Endothelial cell (in vitro differentiated cells): ENCODE data around the gene DGCR8. TPM values are rescaled to one million over a fixed set of nuclear protein-coding genes. Genes with fewer than 3 reads are reported as not detected.

Experiments used
- DNase-seq: peaks from one replicate; pipeline ENCODE4 v3.0.0; 2021; ENCODE audit warnings: low spot score
- H3K27ac Mint-ChIP-seq: one replicate; pipeline ENCODE4 v1.8.0; 2021; ENCODE audit warnings: mixed read lengths, inconsistent platforms; ENCODE audit not compliant: unreplicated experiment
- H3K27me3 Mint-ChIP-seq: one replicate; pipeline ENCODE4 v1.8.0; 2021; ENCODE audit warnings: mild to moderate bottlenecking, moderate library complexity, mixed read lengths, inconsistent platforms; ENCODE audit not compliant: unreplicated experiment
- H3K36me3 Mint-ChIP-seq: one replicate; pipeline ENCODE4 v1.8.0; 2021; ENCODE audit warnings: mild to moderate bottlenecking, low read depth, mixed read lengths, inconsistent platforms; ENCODE audit not compliant: unreplicated experiment
- H3K4me1 Mint-ChIP-seq: one replicate; pipeline ENCODE4 v1.8.0; 2021; ENCODE audit warnings: mild to moderate bottlenecking, mixed read lengths, inconsistent platforms; ENCODE audit not compliant: unreplicated experiment
- H3K4me3 Mint-ChIP-seq: one replicate; pipeline ENCODE4 v1.8.0; 2021; ENCODE audit warnings: mild to moderate bottlenecking, mixed read lengths, inconsistent platforms; ENCODE audit not compliant: unreplicated experiment
- H3K9me3 Mint-ChIP-seq: one replicate; pipeline ENCODE4 v1.8.0; 2021; ENCODE audit warnings: mixed read lengths, inconsistent platforms; ENCODE audit not compliant: unreplicated experiment
- total RNA-seq: library from RNA; stranded (reverse); fragmentation: NEBNext Ultra II Directional; extraction: Animal tissue kit (Norgen Biotek cat#: 25700); gene quantifications from one replicate; pipeline ENCODE4 v1.2.1, GENCODE V29; 2021; ENCODE audit not compliant: unreplicated experiment
- TF ChIP-seq, protein P1 (sequence below): fragments of 200-600 bp; sonication (generic); IDR thresholded peaks from one replicate; pipeline ENCODE4 v1.5.0; 2021; ENCODE audit warnings: antibody characterized with exemption; ENCODE audit not compliant: unreplicated experiment

The DGCR8 gene
- total RNA-seq, 1 donor from 2014 or later, result 46.6 TPM

DNA sequence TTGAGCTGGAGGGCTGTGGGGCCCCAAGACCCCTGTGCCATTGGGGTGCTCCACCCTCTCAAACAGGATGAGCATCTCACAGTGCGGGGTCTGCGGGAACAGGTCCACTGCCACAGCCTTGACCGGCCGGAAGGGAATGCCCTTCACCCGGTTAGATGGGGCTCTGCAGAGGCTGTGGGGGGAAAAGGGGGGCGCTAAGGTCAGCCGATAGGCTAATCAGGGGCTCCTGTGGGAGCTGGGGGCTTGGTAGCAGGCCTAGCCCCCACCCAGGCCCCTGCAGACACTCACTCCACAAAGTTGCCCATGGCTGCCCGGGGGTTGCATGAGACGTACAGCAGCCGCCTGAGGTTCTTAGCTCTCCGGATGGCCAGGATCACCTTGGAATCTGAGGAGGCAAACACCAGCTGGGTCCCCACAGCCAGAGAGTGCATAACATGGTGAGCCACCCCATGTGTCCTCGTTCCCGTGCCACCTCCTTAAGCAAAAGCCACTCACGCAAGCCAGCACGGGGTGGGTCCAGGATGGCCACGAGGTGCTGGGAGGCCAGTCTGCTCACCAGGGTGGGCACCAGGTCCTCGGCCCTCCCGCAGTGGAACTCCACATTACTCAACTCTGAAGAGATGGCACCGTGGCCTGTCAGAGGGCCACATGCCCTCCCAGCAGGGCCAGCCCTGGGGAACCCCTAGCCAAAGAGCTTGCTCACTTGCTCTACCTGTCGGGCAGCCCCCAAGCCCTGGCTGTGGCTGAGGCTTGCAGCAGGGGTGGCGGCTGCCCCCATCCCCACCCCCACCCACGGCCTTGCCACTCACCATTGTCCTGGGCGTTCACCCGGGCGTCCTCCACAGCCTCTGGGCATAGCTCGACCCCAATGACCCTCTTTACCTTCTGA is 32.8 kb downstream of the DGCR8 start:
- H3K4me1 Mint-ChIP-seq, result peaks cover 11% of the 10 kb centered on the region
- H3K9me3 Mint-ChIP-seq, result no peaks in the 10 kb centered on the region
- no peak overlapping the region for H3K27ac Mint-ChIP-seq
- H3K36me3 Mint-ChIP-seq, result peaks cover 7% of the 10 kb centered on the region
- no peak for DNase-seq
- TF ChIP-seq, protein P1, sequence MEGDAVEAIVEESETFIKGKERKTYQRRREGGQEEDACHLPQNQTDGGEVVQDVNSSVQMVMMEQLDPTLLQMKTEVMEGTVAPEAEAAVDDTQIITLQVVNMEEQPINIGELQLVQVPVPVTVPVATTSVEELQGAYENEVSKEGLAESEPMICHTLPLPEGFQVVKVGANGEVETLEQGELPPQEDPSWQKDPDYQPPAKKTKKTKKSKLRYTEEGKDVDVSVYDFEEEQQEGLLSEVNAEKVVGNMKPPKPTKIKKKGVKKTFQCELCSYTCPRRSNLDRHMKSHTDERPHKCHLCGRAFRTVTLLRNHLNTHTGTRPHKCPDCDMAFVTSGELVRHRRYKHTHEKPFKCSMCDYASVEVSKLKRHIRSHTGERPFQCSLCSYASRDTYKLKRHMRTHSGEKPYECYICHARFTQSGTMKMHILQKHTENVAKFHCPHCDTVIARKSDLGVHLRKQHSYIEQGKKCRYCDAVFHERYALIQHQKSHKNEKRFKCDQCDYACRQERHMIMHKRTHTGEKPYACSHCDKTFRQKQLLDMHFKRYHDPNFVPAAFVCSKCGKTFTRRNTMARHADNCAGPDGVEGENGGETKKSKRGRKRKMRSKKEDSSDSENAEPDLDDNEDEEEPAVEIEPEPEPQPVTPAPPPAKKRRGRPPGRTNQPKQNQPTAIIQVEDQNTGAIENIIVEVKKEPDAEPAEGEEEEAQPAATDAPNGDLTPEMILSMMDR, result no peak
- no peak overlapping the region for H3K4me3 Mint-ChIP-seq
- H3K27me3 Mint-ChIP-seq, result peaks cover 17% of the 10 kb centered on the region

DNA sequence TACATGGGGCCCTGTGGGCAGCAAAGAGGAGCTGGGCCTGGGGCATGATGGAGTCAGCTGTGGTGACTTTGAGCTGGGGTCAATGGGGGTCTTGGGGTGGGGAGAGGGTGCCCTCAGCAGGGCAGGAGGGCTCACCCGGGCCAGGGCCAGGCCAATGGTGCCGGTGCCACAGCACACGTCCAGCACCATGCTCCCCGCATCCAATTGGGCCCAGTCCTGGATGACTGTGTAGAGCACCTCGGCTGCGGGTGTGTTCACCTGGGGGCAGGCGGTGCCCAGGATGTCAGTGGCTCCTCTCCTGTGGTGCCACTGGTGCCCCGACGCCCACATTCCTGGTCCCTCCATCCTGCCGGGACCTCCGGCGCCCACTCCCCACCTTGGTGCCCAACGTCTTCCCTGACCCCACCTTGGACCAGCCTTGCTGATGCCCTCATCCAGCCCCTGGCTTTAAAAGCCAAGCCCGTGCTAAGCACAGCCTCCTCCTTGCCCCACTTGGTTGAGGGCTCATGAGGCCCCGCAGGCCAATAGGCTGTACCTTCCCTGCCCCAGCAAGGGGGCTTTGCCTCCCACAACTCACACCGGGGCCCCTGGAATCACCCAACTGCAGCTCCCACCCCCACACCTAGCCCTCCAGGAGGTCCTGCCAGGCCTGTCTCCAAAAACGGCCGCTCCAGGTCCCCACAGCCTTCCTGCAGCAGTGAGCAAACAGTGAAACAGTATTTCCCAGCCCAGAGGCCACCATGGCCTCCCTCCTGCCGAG is 33.7 kb downstream of the DGCR8 start:
- Mint-ChIP-seq H3K4me3 (no peak overlapping the region), H3K36me3 (peaks cover 5% of the 10 kb centered on the region), H3K9me3 (no peaks in the 10 kb centered on the region), H3K27ac (peak overlapping the region; percentile 57), H3K27me3 (peaks cover 11% of the 10 kb centered on the region), H3K4me1 (peaks cover 18% of the 10 kb centered on the region)
- TF ChIP-seq, protein P1, result no peak
- no peak for DNase-seq

DNA sequence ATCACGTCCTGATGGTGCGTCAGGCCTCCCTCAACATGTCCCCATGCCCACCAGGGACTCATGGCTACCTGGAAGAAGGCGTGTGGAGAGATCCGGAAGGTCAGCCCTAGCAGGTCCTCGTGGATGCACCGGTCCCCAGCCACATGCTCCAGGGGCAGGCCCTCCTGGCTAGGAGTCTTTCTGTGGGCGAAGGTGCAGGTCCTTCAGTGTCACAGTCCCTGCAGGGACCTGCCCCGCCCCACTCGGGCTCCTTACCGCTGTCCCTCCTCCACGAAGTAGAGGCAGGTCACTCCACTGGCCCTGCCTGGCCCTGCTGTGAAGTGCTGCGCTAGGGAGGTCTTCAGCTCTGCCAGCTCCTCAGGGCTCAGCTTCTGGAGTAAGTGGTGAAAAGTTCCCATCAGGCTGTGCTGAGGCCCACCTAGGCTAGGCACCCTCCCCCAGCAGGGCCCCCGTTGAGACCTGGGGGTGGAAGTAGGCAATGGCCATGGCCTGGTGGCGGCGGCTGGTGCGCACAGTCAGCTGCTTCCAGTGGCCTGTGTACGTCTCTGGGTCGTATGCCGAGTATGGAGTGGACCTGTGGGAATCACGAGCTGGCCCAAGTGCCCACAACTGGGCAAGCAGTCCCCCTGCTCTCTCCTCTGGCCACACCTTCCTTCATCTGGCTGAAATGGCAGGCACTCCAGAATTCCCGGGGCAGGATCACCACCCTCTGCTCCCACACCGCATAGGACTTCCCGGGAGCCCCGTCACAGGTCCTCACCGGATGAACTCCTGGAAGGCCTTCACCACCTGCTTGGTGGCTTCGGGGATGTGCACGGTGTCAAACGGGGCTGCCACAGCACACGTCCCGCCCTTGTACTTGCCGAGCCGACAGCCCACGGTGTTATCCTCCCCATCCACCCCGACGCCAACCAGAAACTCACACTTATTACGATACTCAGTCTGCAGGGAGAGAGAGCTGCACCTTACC is 34.8 kb downstream of the DGCR8 start:
- peaks cover 20% of the 10 kb centered on the region for H3K4me1 Mint-ChIP-seq
- H3K36me3 Mint-ChIP-seq, result peaks cover 5% of the 10 kb centered on the region
- H3K9me3 Mint-ChIP-seq, result no peaks in the 10 kb centered on the region
- peak overlapping the region; percentile 62 for H3K27ac Mint-ChIP-seq
- peaks cover 9% of the 10 kb centered on the region for H3K27me3 Mint-ChIP-seq
- TF ChIP-seq, protein P1, result no peak
- peak overlapping the region; percentile 79 for H3K4me3 Mint-ChIP-seq
- DNase-seq, result no peak

DNA sequence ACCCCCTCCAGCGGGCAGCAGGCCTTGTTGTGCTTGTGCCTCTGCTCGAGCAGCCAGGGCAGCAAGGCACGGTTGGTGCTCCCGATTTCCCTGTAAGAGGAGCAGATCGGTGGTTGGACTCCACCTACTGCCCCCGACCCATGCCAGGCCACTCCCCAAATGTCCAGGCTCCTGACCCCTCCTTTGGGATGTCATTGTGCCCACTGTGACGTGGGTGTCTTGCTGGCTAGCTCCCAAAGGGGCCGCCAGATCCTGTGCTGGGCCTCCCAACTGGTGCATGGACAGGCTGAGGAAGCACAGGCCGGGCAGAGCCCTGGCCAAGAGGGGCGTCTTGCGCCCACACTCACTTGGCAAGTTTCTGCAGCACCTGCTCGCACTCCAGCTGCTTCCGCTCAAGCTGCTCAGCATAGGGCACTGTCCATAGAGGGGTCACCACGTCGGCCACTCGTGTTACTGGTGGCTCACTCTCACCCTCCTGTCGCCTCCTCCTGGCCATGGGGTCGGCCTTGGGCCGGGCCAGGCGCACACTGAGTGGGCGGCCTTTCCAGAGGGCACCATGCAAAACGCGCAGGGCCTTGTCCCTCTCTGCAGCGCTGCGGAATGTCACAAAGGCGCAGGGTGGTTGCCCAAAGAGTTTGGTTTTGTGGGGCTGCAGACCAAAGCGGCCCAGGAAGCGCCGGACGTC is 35.8 kb downstream of the DGCR8 start, which contains the start of gene RANBP1:
Gene RANBP1 (plus strand): TSS at position 414 of the 685 bp plus-strand sequence. CDS start 81 bp downstream, at position 495.
- TF ChIP-seq, protein P1, result no peak
- peaks cover 5% of the 10 kb centered on the region for H3K36me3 Mint-ChIP-seq
- H3K27ac Mint-ChIP-seq, result peak within 1 kb of the TSS; percentile 78
- peaks cover 7% of the 10 kb centered on the region for H3K27me3 Mint-ChIP-seq
- H3K9me3 Mint-ChIP-seq, result no peaks in the 10 kb centered on the region
- no peak for DNase-seq
- peaks cover 20% of the 10 kb centered on the region for H3K4me1 Mint-ChIP-seq
- peak within 1 kb of the TSS; percentile 93 for H3K4me3 Mint-ChIP-seq
